Stimulated activated CD8-positive, alpha-beta memory T cell treated with anti-CD3 and anti-CD28 coated beads, Interleukin-7, amount 100 ng/mL, for 1 hour (primary cell): Measurements from ENCODE around the gene GAGE12C.
"Not testable (repeated sequence)": the region's sequence is repeated elsewhere in the genome, so short reads cannot be mapped to it uniquely, and the experiment has no call there.

Source experiments
- DNase-seq, 2 donors: peaks; one replicate each; pipeline ENCODE4 v3.0.0-alpha.2; 2020; ENCODE audit warnings: low read depth in 2 of 2

GAGE12C gene, protein sequence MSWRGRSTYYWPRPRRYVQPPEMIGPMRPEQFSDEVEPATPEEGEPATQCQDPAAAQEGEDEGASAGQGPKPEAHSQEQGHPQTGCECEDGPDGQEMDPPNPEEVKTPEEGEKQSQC

DNA sequence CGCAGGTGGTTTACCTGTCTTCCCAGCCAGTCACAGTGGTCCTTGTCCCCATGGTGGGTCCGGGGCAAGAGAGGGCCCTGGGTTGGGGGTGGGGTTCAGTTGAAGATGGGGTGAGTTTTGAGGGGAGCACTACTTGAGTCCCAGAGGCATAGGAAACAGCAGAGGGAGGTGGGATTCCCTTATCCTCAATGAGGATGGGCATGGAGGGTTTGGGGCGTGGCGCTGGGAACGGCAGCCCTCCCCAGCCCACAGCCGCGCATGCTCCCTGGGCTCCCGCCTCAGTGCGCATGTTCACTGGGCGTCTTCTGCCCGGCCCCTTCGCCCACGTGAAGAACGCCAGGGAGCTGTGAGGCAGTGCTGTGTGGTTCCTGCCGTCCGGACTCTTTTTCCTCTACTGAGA is at the start of gene GAGE12C:
Gene GAGE12C (plus strand): TSS at position 301 of the 400 bp plus-strand sequence. CDS start 1,155 bp downstream, outside the sequence.
- DNase-seq: not testable (repeated sequence)

DNA sequence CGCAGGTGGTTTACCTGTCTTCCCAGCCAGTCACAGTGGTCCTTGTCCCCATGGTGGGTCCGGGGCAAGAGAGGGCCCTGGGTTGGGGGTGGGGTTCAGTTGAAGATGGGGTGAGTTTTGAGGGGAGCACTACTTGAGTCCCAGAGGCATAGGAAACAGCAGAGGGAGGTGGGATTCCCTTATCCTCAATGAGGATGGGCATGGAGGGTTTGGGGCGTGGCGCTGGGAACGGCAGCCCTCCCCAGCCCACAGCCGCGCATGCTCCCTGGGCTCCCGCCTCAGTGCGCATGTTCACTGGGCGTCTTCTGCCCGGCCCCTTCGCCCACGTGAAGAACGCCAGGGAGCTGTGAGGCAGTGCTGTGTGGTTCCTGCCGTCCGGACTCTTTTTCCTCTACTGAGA is 9.5 kb downstream of the GAGE12C start, which contains the start of gene GAGE12D:
Gene GAGE12D (plus strand): TSS at position 301 of the 400 bp plus-strand sequence. CDS start 1,155 bp downstream, outside the sequence.
- DNase-seq: not testable (repeated sequence)

DNA sequence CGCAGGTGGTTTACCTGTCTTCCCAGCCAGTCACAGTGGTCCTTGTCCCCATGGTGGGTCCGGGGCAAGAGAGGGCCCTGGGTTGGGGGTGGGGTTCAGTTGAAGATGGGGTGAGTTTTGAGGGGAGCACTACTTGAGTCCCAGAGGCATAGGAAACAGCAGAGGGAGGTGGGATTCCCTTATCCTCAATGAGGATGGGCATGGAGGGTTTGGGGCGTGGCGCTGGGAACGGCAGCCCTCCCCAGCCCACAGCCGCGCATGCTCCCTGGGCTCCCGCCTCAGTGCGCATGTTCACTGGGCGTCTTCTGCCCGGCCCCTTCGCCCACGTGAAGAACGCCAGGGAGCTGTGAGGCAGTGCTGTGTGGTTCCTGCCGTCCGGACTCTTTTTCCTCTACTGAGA is 19.0 kb downstream of the GAGE12C start, which contains the start of gene GAGE12E:
Gene GAGE12E (plus strand): TSS at position 301 of the 400 bp plus-strand sequence. CDS start 1,155 bp downstream, outside the sequence.
- DNase-seq: not testable (repeated sequence)

DNA sequence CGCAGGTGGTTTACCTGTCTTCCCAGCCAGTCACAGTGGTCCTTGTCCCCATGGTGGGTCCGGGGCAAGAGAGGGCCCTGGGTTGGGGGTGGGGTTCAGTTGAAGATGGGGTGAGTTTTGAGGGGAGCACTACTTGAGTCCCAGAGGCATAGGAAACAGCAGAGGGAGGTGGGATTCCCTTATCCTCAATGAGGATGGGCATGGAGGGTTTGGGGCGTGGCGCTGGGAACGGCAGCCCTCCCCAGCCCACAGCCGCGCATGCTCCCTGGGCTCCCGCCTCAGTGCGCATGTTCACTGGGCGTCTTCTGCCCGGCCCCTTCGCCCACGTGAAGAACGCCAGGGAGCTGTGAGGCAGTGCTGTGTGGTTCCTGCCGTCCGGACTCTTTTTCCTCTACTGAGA is 28.6 kb downstream of the GAGE12C start, which contains the start of gene GAGE12F:
Gene GAGE12F (plus strand): TSS at position 301 of the 400 bp plus-strand sequence. CDS start 1,155 bp downstream, outside the sequence.
- not testable (repeated sequence) for DNase-seq

DNA sequence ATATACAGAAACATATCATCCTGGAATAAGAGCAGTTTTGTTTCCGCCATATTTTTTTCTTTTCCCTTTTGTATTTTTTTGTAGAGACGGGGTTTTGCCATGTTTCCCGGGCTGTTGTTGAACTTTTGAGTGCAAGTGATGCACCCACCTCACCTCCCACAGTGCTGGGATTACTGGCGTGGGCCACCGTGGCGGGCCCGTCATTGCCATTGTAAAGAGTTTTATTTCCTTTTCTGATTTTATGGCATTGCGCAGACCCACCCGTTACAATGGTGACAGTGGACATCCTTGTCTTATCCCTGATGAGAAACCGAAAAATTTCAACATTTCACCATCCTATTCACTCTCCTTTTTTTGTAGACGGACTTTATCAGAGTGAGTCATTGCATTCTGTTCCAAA is 36.8 kb downstream of the GAGE12C start:
- DNase-seq: not testable (repeated sequence)

DNA sequence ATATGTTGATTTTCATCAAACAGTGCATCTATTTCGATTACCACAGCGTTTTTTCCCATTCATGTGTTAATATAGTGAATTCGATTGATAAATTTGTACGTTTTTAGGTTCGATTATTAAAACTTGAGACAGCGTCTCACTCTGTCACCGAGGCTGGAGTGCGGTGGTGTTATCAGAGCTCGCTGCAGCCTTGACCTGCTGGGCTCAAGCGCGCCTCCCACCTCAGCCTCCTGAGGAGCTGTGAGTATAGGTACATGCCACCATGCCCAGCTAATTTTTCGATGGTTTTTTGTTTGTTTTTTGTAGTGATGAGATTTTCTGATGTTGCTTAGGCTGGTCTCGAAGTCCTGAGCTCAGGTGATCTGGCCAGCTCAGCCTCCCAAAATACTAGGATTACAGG is 37.2 kb downstream of the GAGE12C start:
- DNase-seq: not testable (repeated sequence)

DNA sequence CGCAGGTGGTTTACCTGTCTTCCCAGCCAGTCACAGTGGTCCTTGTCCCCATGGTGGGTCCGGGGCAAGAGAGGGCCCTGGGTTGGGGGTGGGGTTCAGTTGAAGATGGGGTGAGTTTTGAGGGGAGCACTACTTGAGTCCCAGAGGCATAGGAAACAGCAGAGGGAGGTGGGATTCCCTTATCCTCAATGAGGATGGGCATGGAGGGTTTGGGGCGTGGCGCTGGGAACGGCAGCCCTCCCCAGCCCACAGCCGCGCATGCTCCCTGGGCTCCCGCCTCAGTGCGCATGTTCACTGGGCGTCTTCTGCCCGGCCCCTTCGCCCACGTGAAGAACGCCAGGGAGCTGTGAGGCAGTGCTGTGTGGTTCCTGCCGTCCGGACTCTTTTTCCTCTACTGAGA is 38.1 kb downstream of the GAGE12C start, which contains the start of gene GAGE12G:
Gene GAGE12G (plus strand): TSS at position 301 of the 400 bp plus-strand sequence. CDS start 1,155 bp downstream, outside the sequence.
- not testable (repeated sequence) for DNase-seq

DNA sequence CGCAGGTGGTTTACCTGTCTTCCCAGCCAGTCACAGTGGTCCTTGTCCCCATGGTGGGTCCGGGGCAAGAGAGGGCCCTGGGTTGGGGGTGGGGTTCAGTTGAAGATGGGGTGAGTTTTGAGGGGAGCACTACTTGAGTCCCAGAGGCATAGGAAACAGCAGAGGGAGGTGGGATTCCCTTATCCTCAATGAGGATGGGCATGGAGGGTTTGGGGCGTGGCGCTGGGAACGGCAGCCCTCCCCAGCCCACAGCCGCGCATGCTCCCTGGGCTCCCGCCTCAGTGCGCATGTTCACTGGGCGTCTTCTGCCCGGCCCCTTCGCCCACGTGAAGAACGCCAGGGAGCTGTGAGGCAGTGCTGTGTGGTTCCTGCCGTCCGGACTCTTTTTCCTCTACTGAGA is 47.7 kb downstream of the GAGE12C start, which contains the start of gene GAGE12H:
Gene GAGE12H (plus strand): TSS at position 301 of the 400 bp plus-strand sequence. CDS start 1,155 bp downstream, outside the sequence.
- DNase-seq: not testable (repeated sequence)
